K562 (cell line): ENCODE data around the gene GPC2. TPM values are rescaled to one million over a fixed set of nuclear protein-coding genes. Genes with fewer than 3 reads are reported as not detected.
A peak's percentile ranks its signal among the peaks of the same experiment; 100 is the strongest.

Experiments
- CEBPB ChIP-seq: fragments of 450-650 bp; IDR thresholded peaks from 2 replicates; pipeline ENCODE4 v1.6.1; 2016; ENCODE audit warnings: missing genetic modification characterization, missing compliant biosample characterization
- FOXM1 ChIP-seq, 2 experiments: fragments of 450-650 bp in 1 of 2; sonication (generic) in 1 of 2; formaldehyde crosslinking in 1 of 2; IDR thresholded peaks; 2 replicates each; pipeline versions ENCODE4 v1.6.1 to v1.9.0; 2017 to 2022; ENCODE audit warnings: low read depth in 2 of 2, mild to moderate bottlenecking in 2 of 2, missing genetic modification reagents in 1 of 2, moderate library complexity in 1 of 2
- HMG20A ChIP-seq: fragments of 450-650 bp; formaldehyde crosslinking; conservative IDR thresholded peaks from 2 replicates; pipeline ENCODE4 v1.4.0; 2020; ENCODE audit warnings: mild to moderate bottlenecking, mixed read lengths
- HNRNPK ChIP-seq: fragments of 200-400 bp; formaldehyde crosslinking; IDR thresholded peaks from one replicate; pipeline ENCODE4 v1.6.1; 2018; ENCODE audit warnings: mild to moderate bottlenecking, low read depth, low read length; ENCODE audit not compliant: poor library complexity, severe bottlenecking
- KLF1 ChIP-seq: fragments of 450-650 bp; IDR thresholded peaks from 2 replicates; pipeline ENCODE4 v1.6.1; 2016; ENCODE audit warnings: missing genetic modification characterization, missing compliant biosample characterization
- MED1 ChIP-seq: sonication (generic); formaldehyde crosslinking; IDR thresholded peaks from 2 replicates; pipeline ENCODE4 v1.8.1; 2023; ENCODE audit warnings: missing genetic modification reagents, borderline replicate concordance
- MEF2A ChIP-seq: IDR thresholded peaks from 2 replicates; pipeline ENCODE4 v1.6.1; 2011; ENCODE audit warnings: low read depth, mild to moderate bottlenecking, low read length, moderate library complexity; ENCODE audit not compliant: control insufficient read depth
- MYC ChIP-seq, 2 experiments: fragments of 250-450 bp in 1 of 2; sonication (Bioruptor Pico) in 1 of 2; IDR thresholded peaks; 2 replicates each; pipeline versions ENCODE4 v1.5.1 to v1.6.1; 2012 to 2021; ENCODE audit warnings: low read depth in 2 of 2, borderline replicate concordance in 1 of 2, improper control_type of control experiment in 1 of 2, low read length in 1 of 2, mild to moderate bottlenecking in 1 of 2, moderate library complexity in 1 of 2
- SRF ChIP-seq, 2 experiments: fragments of 250-450, 450-650 bp in 1 of 2; sonication (Bioruptor Pico) in 1 of 2; sonication (generic) in 1 of 2; formaldehyde crosslinking; IDR thresholded peaks; 2 replicates each; pipeline versions ENCODE4 v1.5.0 to v1.5.1; 2020 to 2022; ENCODE audit warnings: mild to moderate bottlenecking in 1 of 2, missing genetic modification reagents in 1 of 2
- TOE1 ChIP-seq, 2 experiments: fragments of 450-650 bp in 1 of 2; sonication (generic) in 1 of 2; formaldehyde crosslinking in 1 of 2; IDR thresholded peaks; 2 replicates each; pipeline versions ENCODE4 v1.7.1 to v1.8.0; 2016 to 2022; ENCODE audit warnings: borderline replicate concordance in 2 of 2, mild to moderate bottlenecking in 2 of 2, antibody characterized with exemption in 1 of 2, inconsistent platforms in 1 of 2, low read depth in 1 of 2, missing genetic modification reagents in 1 of 2, moderate library complexity in 1 of 2
- ZNF436 ChIP-seq: fragments of 250-450, 450-650 bp; sonication (Bioruptor Pico); formaldehyde crosslinking; IDR thresholded peaks from 2 replicates; pipeline ENCODE4 v1.7.0; 2020; ENCODE audit warnings: mild to moderate bottlenecking
- ZNF780A ChIP-seq: fragments of 250-450 bp; sonication (Bioruptor Pico); IDR thresholded peaks from 2 replicates; pipeline ENCODE4 v1.5.0; 2021; ENCODE audit warnings: mild to moderate bottlenecking
- polyA plus RNA-seq, 8 experiments: library from polyadenylated mRNA; depleted of rRNA in 4 of 8; stranded (reverse) in 5 of 8; unstranded in 3 of 8; fragments of >200 nt; fragmentation: Nextera tagmentation in 2 of 8; fragmentation: Illumina TruSeq in 1 of 8; extraction: Ambion mirVana in 2 of 8; extraction: Trizol in 1 of 8; gene quantifications; 2 replicates each; pipeline versions ENCODE4 v1.2.1 to v1.2.3, GENCODE V29; 2011 to 2014; ENCODE audit warnings: inconsistent platforms in 1 of 8, missing spikeins in 1 of 8
- total RNA-seq, 7 experiments: library from RNA; depleted of rRNA in 6 of 7; stranded (reverse); fragments of >200 nt in 6 of 7; fragmentation: Illumina TruSeq in 2 of 7; extraction: Trizol in 2 of 7; gene quantifications; 2 replicates each; pipeline versions ENCODE4 v1.2.1 to v1.2.3, GENCODE V29; 2011 to 2021; ENCODE audit warnings: low replicate concordance in 1 of 7
- TF ChIP-seq, protein P1 (sequence below): sonication (generic); formaldehyde crosslinking; IDR thresholded peaks from 2 replicates; pipeline ENCODE4 v1.8.0; 2023; ENCODE audit warnings: mild to moderate bottlenecking, missing genetic modification reagents

Gene GPC2
- total and polyA plus RNA-seq, 9 of the 15 experiments (the other 6 are each of a cell fraction or from before 2014, with no cell fraction given), result 0.06 to 7.7 (median 1.4) TPM; not detected in 1

DNA sequence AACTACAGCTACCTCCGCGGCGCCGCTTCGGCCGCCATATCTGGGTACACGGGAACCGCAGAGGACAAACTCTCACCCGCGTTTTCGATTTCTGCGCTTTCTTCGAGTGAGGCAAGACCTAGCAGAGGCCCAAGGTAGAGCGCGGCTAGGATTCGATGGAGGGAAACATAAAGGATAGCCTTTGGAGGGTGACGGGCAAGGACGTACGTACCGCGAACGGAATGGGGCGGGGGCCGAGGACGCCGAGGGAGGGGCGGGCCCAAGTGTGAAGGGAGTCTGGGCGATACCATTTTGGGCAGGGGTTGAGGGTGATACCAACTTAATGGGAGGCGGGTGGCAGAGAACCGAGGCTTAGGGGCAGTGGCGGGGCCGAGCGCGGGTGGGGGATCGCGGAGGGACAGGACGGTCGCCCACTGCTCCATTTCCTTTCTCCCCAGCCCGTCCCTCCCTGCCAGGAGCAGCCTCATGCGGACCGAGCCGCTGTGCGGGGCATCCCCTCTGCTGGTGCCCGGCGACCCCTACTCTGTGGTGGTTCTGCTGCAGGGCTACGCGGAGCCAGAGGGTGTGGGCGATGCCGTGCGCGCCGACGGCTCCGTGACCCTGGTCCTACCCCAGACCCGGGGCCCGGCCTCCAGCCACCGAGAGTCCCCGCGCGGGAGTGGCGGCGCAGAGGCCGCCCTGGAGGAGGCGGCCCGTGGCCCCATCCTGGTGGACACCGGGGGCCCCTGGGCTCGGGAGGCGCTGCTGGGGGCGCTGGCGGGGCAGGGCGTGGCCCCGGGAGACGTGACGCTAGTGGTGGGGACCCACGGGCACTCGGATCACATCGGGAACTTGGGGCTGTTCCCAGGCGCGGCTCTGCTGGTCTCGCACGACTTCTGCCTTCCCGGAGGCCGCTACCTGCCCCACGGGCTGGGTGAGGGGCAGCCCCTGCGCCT lies 50.0 kb downstream of the GPC2 start, which contains the start of gene MBLAC1 (continued):
- TF ChIP-seq MYC (IDR thresholded peaks at IDR 0.05; ENCODE audit: low read depth, low read length) (peak; percentile 80; the same call in 1 of the 2 replicates), MYC (CRISPR knock-in tag; IDR thresholded peaks at IDR 0.05; ENCODE audit: borderline replicate concordance, low read depth) (no peak), MED1 (CRISPR knock-in tag) (no peak), CEBPB (tag) (no peak), ZNF780A (no peak), HNRNPK (no peak), MEF2A (0 out of 2 replicates have a peak, but pooled peaks have one; percentile 34), TOE1 (IDR thresholded peaks at IDR 0.05; ENCODE audit: borderline replicate concordance) (peak; percentile 84), TOE1 (CRISPR knock-in tag; IDR thresholded peaks at IDR 0.05; ENCODE audit: borderline replicate concordance, low read depth) (no peak), FOXM1 (IDR thresholded peaks at IDR 0.05; ENCODE audit: low read depth) (0 out of 2 replicates have a peak, but pooled peaks have one; percentile 35), FOXM1 (CRISPR knock-in tag; IDR thresholded peaks at IDR 0.05; ENCODE audit: low read depth) (peak; percentile 70), SRF (CRISPR knock-in tag; IDR thresholded peaks at IDR 0.05) (peak in 1 of 2 experiments; percentile 71; a peak in 1 of 4 replicates), HMG20A (no peak), ZNF436 (CRISPR knock-in tag) (peak; percentile 66; the same call in 1 of the 2 replicates), KLF1 (tag) (0 out of 2 replicates have a peak, but pooled peaks have one; percentile 37)
- TF ChIP-seq, protein P1, sequence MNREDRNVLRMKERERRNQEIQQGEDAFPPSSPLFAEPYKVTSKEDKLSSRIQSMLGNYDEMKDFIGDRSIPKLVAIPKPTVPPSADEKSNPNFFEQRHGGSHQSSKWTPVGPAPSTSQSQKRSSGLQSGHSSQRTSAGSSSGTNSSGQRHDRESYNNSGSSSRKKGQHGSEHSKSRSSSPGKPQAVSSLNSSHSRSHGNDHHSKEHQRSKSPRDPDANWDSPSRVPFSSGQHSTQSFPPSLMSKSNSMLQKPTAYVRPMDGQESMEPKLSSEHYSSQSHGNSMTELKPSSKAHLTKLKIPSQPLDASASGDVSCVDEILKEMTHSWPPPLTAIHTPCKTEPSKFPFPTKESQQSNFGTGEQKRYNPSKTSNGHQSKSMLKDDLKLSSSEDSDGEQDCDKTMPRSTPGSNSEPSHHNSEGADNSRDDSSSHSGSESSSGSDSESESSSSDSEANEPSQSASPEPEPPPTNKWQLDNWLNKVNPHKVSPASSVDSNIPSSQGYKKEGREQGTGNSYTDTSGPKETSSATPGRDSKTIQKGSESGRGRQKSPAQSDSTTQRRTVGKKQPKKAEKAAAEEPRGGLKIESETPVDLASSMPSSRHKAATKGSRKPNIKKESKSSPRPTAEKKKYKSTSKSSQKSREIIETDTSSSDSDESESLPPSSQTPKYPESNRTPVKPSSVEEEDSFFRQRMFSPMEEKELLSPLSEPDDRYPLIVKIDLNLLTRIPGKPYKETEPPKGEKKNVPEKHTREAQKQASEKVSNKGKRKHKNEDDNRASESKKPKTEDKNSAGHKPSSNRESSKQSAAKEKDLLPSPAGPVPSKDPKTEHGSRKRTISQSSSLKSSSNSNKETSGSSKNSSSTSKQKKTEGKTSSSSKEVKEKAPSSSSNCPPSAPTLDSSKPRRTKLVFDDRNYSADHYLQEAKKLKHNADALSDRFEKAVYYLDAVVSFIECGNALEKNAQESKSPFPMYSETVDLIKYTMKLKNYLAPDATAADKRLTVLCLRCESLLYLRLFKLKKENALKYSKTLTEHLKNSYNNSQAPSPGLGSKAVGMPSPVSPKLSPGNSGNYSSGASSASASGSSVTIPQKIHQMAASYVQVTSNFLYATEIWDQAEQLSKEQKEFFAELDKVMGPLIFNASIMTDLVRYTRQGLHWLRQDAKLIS (CRISPR knock-in tag), result 0 out of 2 replicates have a peak, but pooled peaks have one; percentile 18
